Right forelimb (tissue), 1 donor: ENCODE measurements around the gene RPL13A.

Source experiments
- DNase-seq: peaks from one replicate; pipeline ENCODE4 v3.0.0-alpha.2; 2018

RPL13A gene

GRCh38 chr19:49512970-49513745 is 25.8 kb downstream of the RPL13A start:
- peak; percentile 82 for DNase-seq

DNA sequence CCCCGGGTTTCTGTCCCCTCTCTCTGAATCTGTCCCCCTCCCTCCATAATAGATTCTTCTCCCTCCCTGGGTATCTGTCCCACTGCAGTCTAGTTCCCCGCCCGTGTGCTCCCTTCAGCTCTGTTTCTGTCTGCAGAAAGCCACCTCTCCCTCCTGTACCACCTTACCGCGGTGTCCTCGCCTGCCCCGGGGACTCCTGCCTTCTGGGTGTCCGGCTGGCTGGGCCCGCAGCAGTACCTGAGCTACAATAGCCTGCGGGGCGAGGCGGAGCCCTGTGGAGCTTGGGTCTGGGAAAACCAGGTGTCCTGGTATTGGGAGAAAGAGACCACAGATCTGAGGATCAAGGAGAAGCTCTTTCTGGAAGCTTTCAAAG is 26.3 kb downstream of the RPL13A start:
- DNase-seq: no peak

DNA sequence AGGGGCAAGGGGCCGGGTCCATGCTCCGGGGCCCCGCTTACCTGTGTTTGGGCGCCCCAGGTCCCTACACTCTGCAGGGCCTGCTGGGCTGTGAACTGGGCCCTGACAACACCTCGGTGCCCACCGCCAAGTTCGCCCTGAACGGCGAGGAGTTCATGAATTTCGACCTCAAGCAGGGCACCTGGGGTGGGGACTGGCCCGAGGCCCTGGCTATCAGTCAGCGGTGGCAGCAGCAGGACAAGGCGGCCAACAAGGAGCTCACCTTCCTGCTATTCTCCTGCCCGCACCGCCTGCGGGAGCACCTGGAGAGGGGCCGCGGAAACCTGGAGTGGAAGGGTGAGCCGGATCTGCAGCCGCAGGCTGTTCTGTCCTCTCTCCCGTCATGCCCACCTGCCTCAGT is 26.7 kb downstream of the RPL13A start:
- DNase-seq: no peak

- DNase-seq: no peak
These were observed 28.4 kb downstream of the RPL13A start for GRCh38 chr19:49515767-49516166.

GRCh38 chr19:49518033-49518432 is 30.6 kb downstream of the RPL13A start:
- no peak for DNase-seq

DNA sequence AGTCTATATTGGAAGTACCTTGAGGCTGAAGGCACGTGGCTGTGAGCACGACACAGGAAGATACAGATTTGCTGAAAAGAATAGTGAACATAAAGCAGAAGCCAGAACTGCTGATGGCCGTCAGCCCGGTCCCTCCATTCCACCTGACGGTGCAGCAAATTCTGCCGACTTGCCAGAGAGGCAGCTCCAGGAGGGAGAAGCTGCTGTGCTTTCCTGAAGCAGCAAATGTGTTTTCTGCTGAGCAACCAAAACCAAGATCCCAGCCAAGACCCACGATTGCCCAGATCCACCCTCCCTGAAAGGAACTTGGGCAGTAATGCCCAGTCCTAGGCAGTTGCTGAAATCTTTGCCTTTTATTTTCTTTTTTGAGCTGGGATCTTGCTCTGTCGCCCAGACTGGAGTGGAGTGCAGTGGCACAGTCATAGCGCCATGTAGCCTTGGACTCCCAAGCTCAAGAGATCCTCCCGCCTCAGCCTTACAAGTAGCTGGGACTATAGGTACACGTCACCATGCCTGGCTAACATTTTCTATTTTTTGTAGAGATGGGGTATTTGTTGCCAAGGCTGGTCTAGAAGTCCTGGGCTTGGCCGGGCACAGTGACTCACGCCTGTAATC is 33.4 kb downstream of the RPL13A start:
- no peak for DNase-seq

GRCh38 chr19:49524812-49525455 is 37.5 kb downstream of the RPL13A start:
- no peak for DNase-seq

DNA sequence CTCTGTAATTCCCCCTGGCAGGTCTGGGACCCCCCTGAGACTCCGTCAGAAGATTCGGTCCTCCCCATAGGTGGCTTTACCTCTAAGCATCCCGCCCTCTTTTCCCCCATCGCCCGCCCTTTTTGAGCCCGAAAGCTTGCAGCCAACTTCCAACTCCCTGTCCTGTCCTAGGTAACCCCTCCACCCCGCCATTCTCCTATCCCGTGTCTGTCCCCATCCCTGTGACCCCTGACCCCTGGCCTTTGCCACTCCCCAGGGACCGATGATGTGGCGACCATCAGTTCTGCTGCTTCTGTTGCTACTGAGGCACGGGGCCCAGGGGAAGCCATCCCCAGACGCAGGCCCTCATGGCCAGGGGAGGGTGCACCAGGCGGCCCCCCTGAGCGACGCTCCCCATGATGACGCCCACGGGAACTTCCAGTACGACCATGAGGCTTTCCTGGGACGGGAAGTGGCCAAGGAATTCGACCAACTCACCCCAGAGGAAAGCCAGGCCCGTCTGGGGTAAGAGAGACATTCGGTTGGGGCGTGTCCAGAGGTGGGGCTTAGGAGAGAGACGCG is 40.9 kb downstream of the RPL13A start:
- peak; percentile 60 for DNase-seq

DNA sequence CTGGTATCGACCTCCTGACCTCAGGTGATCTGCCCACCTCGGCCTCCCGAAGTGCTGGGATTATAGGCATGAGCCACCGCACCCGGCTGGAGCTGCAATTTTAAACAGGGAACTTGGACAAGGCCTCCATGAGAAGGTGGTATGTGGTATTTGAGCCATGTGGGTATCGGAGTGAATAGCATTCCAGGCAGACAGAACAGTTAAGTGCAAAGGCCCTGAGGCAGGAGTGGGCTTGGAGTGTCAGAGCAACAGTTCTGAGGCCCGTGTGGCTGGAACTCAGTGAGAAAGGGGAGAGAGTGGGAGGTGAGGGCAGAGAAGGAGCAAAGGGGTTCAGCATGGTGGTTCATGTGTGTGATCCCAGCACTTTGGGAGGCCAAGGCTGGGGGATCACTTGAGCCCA is 43.3 kb downstream of the RPL13A start:
- DNase-seq: no peak

GRCh38 chr19:49533551-49534488 is 46.4 kb downstream of the RPL13A start:
- DNase-seq: peak; percentile 85

DNA sequence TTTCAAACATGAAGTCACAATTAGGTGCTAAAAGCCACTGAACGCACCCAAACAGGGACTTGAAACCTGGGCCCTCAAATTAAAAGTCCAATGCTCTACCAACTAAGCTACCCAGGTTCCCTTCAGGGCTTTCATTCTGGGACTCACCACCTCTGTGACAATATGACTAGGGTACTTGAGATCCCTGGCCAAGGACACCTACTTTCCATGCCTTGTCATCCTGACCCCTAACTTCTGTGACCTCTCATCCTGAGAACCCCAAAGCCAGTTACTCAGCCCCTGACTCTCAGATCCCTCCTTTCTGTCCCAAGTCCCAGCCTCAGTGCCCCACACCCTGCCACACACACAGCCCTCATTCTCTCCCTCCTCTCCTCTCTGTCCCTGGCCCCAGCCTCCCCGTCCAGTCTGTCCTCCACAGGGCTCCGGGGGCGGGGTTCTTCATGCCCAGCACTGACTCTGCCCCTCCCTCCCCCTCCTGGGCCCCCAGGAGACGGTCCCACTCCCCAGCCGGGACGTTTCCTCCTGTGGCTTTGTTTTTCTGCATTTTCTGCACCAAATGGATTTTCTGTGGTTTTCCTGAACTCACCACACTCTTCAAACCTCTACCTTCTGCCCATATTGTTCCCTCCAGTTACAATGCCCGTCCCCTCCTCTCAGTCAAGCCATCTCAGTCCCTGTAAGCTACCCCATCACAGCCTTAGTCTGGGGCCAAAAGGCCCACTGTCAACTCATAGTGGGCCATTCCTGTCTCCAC is 47.4 kb downstream of the RPL13A start:
- DNase-seq: no peak

GRCh38 chr19:49536921-49537462 is 49.6 kb downstream of the RPL13A start:
- DNase-seq: no peak

DNA sequence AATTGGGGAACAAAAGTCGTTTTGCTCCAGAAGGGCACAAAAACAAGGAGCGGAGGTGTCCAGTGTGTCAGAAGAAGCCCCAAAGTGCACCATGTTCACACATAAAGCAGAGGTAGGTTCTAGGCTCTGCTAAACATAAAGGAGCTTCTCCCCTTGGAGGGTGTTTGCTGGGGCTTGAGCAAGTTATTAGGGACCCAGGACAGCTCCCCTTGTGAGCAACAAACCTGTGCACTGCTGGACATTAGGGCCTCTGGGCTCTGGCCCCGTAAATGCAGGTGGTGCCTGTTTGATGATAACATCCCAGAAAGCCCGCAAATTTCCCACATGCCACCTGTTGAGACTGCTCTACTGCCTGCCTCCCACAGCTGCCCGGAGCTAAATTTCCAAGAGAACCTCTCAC is 51.2 kb downstream of the RPL13A start:
- DNase-seq: no peak

- DNase-seq: no peak
These were observed 52.0 kb downstream of the RPL13A start for GRCh38 chr19:49539192-49539952.
